GM18951 (cell line): ENCODE data around the gene TAL1.

ENCODE experiments used
- POLR2A ChIP-seq: IDR thresholded peaks from 4 replicates; pipeline ENCODE4 v1.6.1; 2011; ENCODE audit warnings: mild to moderate bottlenecking; ENCODE audit not compliant: insufficient read length, insufficient read depth; ENCODE audit errors: extremely low read depth
- in situ Hi-C: fragments of 300-500 bp; cut with MboI; formaldehyde crosslinking; loops from one replicate; pipeline ENCODE4 v1.12.0; 2022; ENCODE audit warnings: low sequenced_read_pairs, mixed read lengths, inconsistent platforms; ENCODE audit not compliant: unreplicated experiment

Gene TAL1

GRCh38 chr1:47194311-47194710, 37.7 kb downstream of the TAL1 start:
- no peak for TF ChIP-seq POLR2A
- in situ Hi-C loops = loop anchor here (5.0 kb wide), 1 partner anchor 73 kb away; no protein-coding TSS in a partner anchor

- in situ Hi-C loops = loop anchor here (5.0 kb wide), 1 partner anchor 74 kb away; no protein-coding TSS in a partner anchor
Observed at GRCh38 chr1:47193496-47193895, 38.5 kb downstream of the TAL1 start.

- in situ Hi-C loops = loop anchor here (5.0 kb wide), 1 partner anchor 75 kb away; no protein-coding TSS in a partner anchor
- TF ChIP-seq POLR2A = no peak
Observed at GRCh38 chr1:47192458-47193384, 39.3 kb downstream of the TAL1 start.

- in situ Hi-C loops = loop anchor here (5.0 kb wide), 1 partner anchor 75 kb away; no protein-coding TSS in a partner anchor
Observed at GRCh38 chr1:47191940-47192457, 40.0 kb downstream of the TAL1 start.

GRCh38 chr1:47190857-47191256, 41.2 kb downstream of the TAL1 start:
- TF ChIP-seq POLR2A = no peak
- in situ Hi-C loops = loop anchor here (5.0 kb wide), 1 partner anchor 76 kb away; no protein-coding TSS in a partner anchor

More at GRCh38 chr1:47191940-47192457, 40.0 kb downstream of the TAL1 start:
- TF ChIP-seq POLR2A = no peak

- in situ Hi-C loops = loop anchor here (5.0 kb wide), 1 partner anchor 77 kb away; no protein-coding TSS in a partner anchor
- no peak for TF ChIP-seq POLR2A
Observed at GRCh38 chr1:47190509-47190855, 41.5 kb downstream of the TAL1 start.

GRCh38 chr1:47189844-47190508, 42.0 kb downstream of the TAL1 start, which contains the start of gene PDZK1IP1:
TSS of gene PDZK1IP1 (minus strand) at chr1:47190036. CDS start at chr1:47189932, 104 bp downstream.
- TF ChIP-seq POLR2A = no peak
- in situ Hi-C loops = loop anchor here (5.0 kb wide), 1 partner anchor 77 kb away; no protein-coding TSS in a partner anchor

- no peak for TF ChIP-seq POLR2A
- in situ Hi-C loops = no loop called here
Observed at GRCh38 chr1:47188791-47189785, 42.9 kb downstream of the TAL1 start.

GRCh38 chr1:47187926-47188250, 44.1 kb downstream of the TAL1 start:
- TF ChIP-seq POLR2A = no peak
- in situ Hi-C loops = no loop called here

GRCh38 chr1:47187231-47187925, 44.6 kb downstream of the TAL1 start:
- in situ Hi-C loops = no loop called here
- TF ChIP-seq POLR2A = no peak

GRCh38 chr1:47186267-47187185, 45.5 kb downstream of the TAL1 start:
- TF ChIP-seq POLR2A = no peak
- in situ Hi-C loops = no loop called here
